OCI-LY3 (cell line): ENCODE measurements around the gene IGSF23.

ENCODE experiments used
- EZH2phosphoT487 ChIP-seq: fragments of 200-600 bp; shearing (Covaris generic); IDR thresholded peaks from 2 replicates; pipeline ENCODE4 v1.6.1; 2018; ENCODE audit warnings: antibody characterized with exemption, mixed run types, low read depth
- TF ChIP-seq, protein P1 (sequence below): fragments of 200-600, 300-600 bp; sonication (generic); IDR thresholded peaks from 2 replicates; pipeline ENCODE4 v1.5.1; 2014; ENCODE audit warnings: antibody characterized with exemption, low read length, low read depth

DNA sequence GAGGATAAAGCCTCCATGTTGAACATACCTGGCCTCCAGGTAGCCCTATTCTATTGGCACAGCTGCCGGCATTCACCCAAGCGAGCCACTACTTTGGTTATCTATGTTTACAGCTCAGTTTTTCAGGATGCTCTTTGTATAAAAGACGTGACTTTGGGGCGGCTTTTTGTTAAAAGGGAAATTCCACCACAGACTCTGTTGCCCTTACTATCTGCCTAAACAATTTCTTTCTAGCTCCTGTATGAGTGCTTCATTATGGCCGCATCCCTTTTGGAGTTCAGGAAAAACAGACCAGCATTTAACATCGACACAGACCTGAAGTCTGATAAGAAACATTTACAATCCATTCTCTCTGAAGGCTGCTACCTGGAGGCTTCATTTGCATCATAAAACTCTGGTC lies 9.1 kb upstream of the IGSF23 start:
- TF ChIP-seq, protein P1, sequence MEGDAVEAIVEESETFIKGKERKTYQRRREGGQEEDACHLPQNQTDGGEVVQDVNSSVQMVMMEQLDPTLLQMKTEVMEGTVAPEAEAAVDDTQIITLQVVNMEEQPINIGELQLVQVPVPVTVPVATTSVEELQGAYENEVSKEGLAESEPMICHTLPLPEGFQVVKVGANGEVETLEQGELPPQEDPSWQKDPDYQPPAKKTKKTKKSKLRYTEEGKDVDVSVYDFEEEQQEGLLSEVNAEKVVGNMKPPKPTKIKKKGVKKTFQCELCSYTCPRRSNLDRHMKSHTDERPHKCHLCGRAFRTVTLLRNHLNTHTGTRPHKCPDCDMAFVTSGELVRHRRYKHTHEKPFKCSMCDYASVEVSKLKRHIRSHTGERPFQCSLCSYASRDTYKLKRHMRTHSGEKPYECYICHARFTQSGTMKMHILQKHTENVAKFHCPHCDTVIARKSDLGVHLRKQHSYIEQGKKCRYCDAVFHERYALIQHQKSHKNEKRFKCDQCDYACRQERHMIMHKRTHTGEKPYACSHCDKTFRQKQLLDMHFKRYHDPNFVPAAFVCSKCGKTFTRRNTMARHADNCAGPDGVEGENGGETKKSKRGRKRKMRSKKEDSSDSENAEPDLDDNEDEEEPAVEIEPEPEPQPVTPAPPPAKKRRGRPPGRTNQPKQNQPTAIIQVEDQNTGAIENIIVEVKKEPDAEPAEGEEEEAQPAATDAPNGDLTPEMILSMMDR, result no peak
- no peak for TF ChIP-seq EZH2phosphoT487
